Endothelial cell (in vitro differentiated cells): ENCODE data around the gene MGME1. TPM values are rescaled to one million over a fixed set of nuclear protein-coding genes. Genes with fewer than 3 reads are reported as not detected.

Experiments used
- DNase-seq: peaks from one replicate; pipeline ENCODE4 v3.0.0; 2021; ENCODE audit warnings: low spot score
- H3K27ac Mint-ChIP-seq: one replicate; pipeline ENCODE4 v1.8.0; 2021; ENCODE audit warnings: mixed read lengths, inconsistent platforms; ENCODE audit not compliant: unreplicated experiment
- H3K27me3 Mint-ChIP-seq: one replicate; pipeline ENCODE4 v1.8.0; 2021; ENCODE audit warnings: mild to moderate bottlenecking, moderate library complexity, mixed read lengths, inconsistent platforms; ENCODE audit not compliant: unreplicated experiment
- H3K36me3 Mint-ChIP-seq: one replicate; pipeline ENCODE4 v1.8.0; 2021; ENCODE audit warnings: mild to moderate bottlenecking, low read depth, mixed read lengths, inconsistent platforms; ENCODE audit not compliant: unreplicated experiment
- H3K4me1 Mint-ChIP-seq: one replicate; pipeline ENCODE4 v1.8.0; 2021; ENCODE audit warnings: mild to moderate bottlenecking, mixed read lengths, inconsistent platforms; ENCODE audit not compliant: unreplicated experiment
- H3K4me3 Mint-ChIP-seq: one replicate; pipeline ENCODE4 v1.8.0; 2021; ENCODE audit warnings: mild to moderate bottlenecking, mixed read lengths, inconsistent platforms; ENCODE audit not compliant: unreplicated experiment
- H3K9me3 Mint-ChIP-seq: one replicate; pipeline ENCODE4 v1.8.0; 2021; ENCODE audit warnings: mixed read lengths, inconsistent platforms; ENCODE audit not compliant: unreplicated experiment
- total RNA-seq: library from RNA; stranded (reverse); fragmentation: NEBNext Ultra II Directional; extraction: Animal tissue kit (Norgen Biotek cat#: 25700); gene quantifications from one replicate; pipeline ENCODE4 v1.2.1, GENCODE V29; 2021; ENCODE audit not compliant: unreplicated experiment
- TF ChIP-seq, protein P1 (sequence below): fragments of 200-600 bp; sonication (generic); IDR thresholded peaks from one replicate; pipeline ENCODE4 v1.5.0; 2021; ENCODE audit warnings: antibody characterized with exemption; ENCODE audit not compliant: unreplicated experiment

The MGME1 gene
- total RNA-seq, 1 donor from 2014 or later, result 17.5 TPM

DNA sequence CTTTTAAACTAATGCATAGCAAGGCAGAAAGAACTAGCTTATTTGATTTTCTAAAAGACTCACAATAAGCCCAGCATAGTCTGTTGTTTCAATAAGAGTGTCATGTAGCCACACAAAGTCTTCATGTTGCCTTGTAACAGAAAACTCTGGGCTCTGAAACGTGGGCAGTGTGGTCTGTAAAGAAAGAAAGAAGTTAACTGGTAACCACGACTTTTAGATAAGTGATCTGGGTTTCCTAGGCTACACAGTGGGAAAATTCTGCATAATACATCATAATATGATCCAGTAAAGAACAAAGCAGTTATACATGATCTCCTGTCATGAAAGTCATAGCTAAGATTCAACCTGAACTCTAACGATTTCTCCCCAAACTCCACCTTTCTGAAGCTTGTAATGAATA is 13.5 kb upstream of the MGME1 start:
- H3K27ac Mint-ChIP-seq, result no peak overlapping the region
- DNase-seq, result no peak
- peaks cover 2% of the 10 kb centered on the region for H3K27me3 Mint-ChIP-seq
- H3K4me1 Mint-ChIP-seq, result peaks cover 14% of the 10 kb centered on the region
- peak overlapping the region; percentile 56 for H3K4me3 Mint-ChIP-seq
- no peaks in the 10 kb centered on the region for H3K9me3 Mint-ChIP-seq
- peaks cover 37% of the 10 kb centered on the region for H3K36me3 Mint-ChIP-seq
- TF ChIP-seq, protein P1, sequence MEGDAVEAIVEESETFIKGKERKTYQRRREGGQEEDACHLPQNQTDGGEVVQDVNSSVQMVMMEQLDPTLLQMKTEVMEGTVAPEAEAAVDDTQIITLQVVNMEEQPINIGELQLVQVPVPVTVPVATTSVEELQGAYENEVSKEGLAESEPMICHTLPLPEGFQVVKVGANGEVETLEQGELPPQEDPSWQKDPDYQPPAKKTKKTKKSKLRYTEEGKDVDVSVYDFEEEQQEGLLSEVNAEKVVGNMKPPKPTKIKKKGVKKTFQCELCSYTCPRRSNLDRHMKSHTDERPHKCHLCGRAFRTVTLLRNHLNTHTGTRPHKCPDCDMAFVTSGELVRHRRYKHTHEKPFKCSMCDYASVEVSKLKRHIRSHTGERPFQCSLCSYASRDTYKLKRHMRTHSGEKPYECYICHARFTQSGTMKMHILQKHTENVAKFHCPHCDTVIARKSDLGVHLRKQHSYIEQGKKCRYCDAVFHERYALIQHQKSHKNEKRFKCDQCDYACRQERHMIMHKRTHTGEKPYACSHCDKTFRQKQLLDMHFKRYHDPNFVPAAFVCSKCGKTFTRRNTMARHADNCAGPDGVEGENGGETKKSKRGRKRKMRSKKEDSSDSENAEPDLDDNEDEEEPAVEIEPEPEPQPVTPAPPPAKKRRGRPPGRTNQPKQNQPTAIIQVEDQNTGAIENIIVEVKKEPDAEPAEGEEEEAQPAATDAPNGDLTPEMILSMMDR, result no peak

DNA sequence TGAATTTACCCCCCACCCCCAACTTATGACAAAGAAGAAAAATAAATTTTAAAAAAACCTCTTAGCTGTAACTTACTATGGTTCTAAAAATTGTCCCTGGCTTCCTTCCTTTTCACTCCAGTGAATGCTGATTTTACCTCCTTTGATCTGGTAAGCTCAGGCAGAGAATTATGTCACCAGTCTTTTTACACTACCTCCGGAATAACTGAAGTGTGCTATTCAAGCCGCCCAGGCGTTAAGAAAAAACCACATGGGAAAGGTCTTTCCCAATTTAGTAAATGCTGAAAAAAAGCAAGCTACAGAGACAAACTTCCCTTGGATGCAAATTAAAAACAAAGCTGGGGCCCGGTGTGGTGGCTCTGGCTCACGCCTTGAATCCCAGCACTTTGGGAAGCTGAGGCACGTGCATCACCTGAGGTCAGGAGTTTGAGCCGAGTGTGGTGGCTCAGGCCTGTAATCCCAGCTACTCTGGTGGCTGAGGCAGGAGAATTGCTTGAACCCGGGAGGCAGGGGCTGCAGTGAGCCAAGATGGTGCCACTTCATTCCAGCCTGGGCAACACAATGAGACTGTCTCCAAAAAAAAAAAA is 12.6 kb upstream of the MGME1 start:
- H3K4me3 Mint-ChIP-seq, result no peak overlapping the region
- TF ChIP-seq, protein P1, result no peak
- DNase-seq, result no peak
- H3K9me3 Mint-ChIP-seq, result no peaks in the 10 kb centered on the region
- H3K36me3 Mint-ChIP-seq, result peaks cover 32% of the 10 kb centered on the region
- peaks cover 2% of the 10 kb centered on the region for H3K27me3 Mint-ChIP-seq
- no peak overlapping the region for H3K27ac Mint-ChIP-seq
- H3K4me1 Mint-ChIP-seq, result peaks cover 16% of the 10 kb centered on the region

DNA sequence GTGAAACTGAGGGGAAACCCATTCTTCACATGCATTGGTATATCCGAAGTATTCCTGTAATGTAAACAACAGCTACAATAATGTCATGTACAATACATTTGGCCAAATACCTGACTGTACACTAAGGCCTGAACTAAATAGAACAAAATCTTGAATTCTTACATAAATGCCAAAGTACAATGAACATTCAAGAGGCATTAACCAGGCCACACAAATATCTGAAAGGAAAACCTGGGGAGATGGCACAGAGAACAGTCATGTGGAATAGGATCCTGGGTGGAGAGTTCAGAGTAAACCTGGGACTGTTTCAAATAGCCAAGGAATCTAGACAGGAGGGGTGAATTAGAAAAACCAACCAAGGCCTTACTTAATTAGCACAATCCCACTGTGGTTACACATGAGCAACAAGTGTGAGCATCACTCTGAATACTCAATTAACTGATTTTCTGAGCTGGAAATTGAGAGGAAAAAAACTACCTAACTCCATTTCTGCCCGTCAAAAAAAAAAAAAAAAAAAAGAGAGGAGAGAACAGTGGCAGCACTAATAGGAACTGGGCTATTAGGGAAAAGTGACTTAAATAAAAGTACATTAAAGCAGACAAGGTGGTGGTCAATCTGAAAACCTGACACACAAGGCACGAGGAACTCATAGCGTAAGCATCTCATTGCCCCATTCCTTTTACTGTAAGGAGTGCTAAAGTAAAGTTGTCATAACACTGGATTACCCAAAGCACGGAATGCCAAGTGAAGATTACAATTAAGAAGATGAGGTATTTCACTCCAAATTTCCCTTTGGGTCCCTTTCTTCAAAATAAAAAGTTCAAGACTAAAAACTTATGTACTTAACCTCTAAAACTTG is 11.1 kb upstream of the MGME1 start:
- no peak for DNase-seq
- TF ChIP-seq, protein P1, result no peak
- H3K9me3 Mint-ChIP-seq, result no peaks in the 10 kb centered on the region
- H3K27me3 Mint-ChIP-seq, result peaks cover 2% of the 10 kb centered on the region
- peaks cover 18% of the 10 kb centered on the region for H3K4me1 Mint-ChIP-seq
- H3K36me3 Mint-ChIP-seq, result peaks cover 27% of the 10 kb centered on the region
- no peak overlapping the region for H3K4me3 Mint-ChIP-seq
- no peak overlapping the region for H3K27ac Mint-ChIP-seq

DNA sequence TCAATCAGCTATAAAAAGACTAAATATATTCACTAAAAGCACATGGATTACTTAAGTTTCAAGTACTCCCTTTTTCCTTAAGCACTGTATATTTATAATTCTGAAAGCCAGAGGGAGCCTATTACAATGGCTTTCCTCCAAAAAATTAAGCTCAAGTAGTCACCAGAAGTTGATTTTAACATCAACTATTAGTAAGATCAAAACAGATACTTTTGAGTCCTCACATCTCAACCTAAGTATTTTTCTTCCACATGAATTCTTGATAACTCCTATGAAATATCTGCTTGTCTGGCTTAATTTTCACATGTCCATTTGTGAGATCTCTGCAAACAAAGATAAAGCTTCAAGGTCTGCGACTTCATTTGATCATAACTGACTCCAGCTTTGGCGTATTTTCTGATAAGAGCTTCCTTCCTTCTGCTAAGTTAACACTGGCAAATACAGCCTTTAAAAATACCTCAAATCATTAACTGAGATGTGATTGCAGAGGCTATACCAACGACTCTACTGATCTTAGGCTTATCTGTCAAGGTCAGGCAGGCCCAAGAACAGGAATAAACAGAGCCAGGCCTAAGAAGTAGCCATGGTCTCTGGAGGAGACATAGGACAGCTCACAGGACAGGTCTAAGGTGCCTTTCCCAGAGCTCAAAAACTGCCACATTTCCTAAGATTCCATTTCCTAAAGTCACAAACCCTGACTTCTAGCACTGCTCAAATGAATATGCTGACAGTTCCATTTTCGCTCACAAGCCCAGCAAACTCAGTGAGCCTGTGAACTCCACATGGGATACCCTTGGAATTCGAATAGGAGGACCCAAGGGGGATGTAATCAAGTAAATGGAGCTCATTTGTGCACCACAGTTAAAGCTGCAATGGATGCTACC is 10.2 kb upstream of the MGME1 start:
- Mint-ChIP-seq H3K27ac (no peak overlapping the region), H3K27me3 (no peaks in the 10 kb centered on the region), H3K4me3 (no peak overlapping the region), H3K9me3 (no peaks in the 10 kb centered on the region), H3K4me1 (peaks cover 21% of the 10 kb centered on the region), H3K36me3 (peaks cover 19% of the 10 kb centered on the region)
- TF ChIP-seq, protein P1, result no peak
- DNase-seq, result no peak
